Measurements from ENCODE around the gene RRP8. TPM values are rescaled to one million over a fixed set of nuclear protein-coding genes. Genes with fewer than 3 reads are reported as not detected.

Gene RRP8
- total and polyA plus RNA-seq, 3 experiments from 2014 or later = 21.1 to 44.7 (median 42.0) TPM

DNA sequence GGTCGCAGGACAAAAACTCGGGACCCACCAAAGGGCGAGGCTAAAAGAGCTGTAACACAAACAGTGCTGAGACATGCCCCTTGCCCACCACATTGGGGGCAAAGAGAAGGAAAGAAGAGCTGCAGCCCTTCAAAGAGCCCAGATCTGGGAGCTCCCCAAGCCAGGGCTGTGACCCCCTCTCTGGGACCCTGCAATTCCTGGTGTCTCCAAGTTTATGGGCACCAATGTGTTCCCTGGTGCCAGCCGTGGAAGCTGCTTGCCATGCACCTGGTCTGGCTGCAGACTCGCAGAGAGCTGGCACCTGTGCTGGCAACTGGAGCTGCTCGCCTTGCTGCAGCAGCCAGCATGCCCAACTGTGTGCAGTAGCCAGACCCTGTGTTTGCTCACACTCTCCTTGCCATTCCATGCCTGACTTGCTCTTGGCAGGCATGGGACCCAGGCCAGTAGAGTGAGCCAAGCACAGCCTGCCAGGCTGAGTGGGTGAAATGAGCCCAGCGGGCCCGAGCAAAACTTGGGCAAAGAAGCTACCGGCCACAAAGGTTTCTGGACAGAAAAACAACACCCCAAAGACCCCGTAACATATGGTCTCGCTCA, 16.0 kb downstream of the RRP8 start:
- Histone ChIP-seq H3K27ac (ENCODE audit: low read depth, low read length) (no peak overlapping the region), H3K4me1 (ENCODE audit: insufficient read depth, low read length) (no peaks in the 10 kb centered on the region), H3K27me3 (ENCODE audit: insufficient read depth, low read length, poor library complexity, severe bottlenecking) (no peaks in the 10 kb centered on the region), H3K4me3 (ENCODE audit: low read length) (no peak overlapping the region), H3K9me3 (ENCODE audit: low read length) (peaks cover 6% of the 10 kb centered on the region), H3K36me3 (ENCODE audit: insufficient read depth, low read length) (no peaks in the 10 kb centered on the region)
- H3K27ac Mint-ChIP-seq = peak overlapping the region in 1 of 8 donors; percentile 78
- H3K9me3 Mint-ChIP-seq = peaks cover 19 to 26% (median 25%) of the 10 kb centered on the region in 5 donors
- H3K27me3 Mint-ChIP-seq = no peaks in the 10 kb centered on the region
- ChIA-PET POLR2A (no interaction called here), CTCF (interaction anchor here (1.2 kb wide), 3 partner anchors 9 to 96 kb away, joined by 3 to 4 read pairs (median 3); partner anchors contain the start of gene MRPL17)
- H3K36me3 Mint-ChIP-seq = peaks cover 16 to 53% (median 30%) of the 10 kb centered on the region in 3 donors
- peaks cover 0 to 3% (median 2%) of the 10 kb centered on the region in 3 donors for H3K4me1 Mint-ChIP-seq
- H3K4me3 Mint-ChIP-seq = no peak overlapping the region
- DNase-seq = no peak

DNA sequence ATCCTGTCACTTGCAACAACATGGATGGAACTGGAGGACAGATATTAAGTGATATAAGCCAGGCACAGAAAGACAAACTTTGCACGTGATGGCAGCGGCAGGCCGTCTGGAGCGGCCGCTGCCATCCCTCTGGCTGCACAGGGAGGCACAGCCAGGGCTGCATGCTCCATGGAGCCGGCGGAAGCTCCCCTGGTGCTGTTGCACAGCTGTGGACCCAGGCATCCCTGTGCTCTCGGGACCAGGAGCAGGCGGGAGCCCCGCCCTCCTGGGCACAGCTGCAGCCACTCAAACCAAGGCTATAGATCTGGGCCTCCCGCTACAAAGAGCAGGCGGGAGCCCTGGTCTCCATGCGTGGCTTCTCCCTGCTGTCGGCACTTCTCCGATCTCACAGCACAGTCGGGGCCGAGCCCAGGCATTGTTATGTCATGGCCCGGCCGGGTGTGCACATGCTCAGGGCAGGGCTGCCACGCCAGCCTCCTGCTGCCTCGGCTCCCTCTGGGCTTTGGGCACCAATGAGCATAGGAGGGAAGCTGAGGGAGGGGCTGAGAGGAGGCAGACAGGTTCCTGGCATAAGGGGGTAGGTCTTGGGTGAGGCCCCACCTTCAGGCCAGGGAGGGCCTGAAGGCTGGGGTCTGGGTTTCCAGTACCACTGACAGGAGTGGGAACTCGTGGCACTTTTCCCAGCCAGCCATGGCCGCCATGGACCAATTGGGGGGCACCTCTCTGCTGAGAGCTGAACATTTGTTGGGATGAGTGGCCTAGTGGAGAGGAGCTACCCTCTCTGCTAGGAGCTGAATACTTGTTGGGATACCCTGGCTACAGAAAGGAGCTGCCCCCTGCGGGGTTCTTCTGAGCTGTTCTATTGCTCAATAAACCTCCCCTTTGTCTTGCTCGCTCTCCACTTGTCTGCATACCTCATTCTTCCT, 16.7 kb downstream of the RRP8 start:
- Mint-ChIP-seq H3K4me1 (peaks cover 0 to 2% (median under 1%) of the 10 kb centered on the region in 3 donors), H3K4me3 (no peak overlapping the region), H3K27me3 (no peaks in the 10 kb centered on the region), H3K36me3 (peaks cover 16 to 48% (median 36%) of the 10 kb centered on the region in 3 donors), H3K27ac (no peak overlapping the region), H3K9me3 (peaks cover 19 to 30% (median 27%) of the 10 kb centered on the region in 5 donors)
- Histone ChIP-seq H3K9me3 (ENCODE audit: low read length) (peaks cover 6% of the 10 kb centered on the region), H3K27me3 (ENCODE audit: insufficient read depth, low read length, poor library complexity, severe bottlenecking) (no peaks in the 10 kb centered on the region), H3K27ac (ENCODE audit: low read depth, low read length) (no peak overlapping the region), H3K4me3 (ENCODE audit: low read length) (no peak overlapping the region), H3K36me3 (ENCODE audit: insufficient read depth, low read length) (no peaks in the 10 kb centered on the region), H3K4me1 (ENCODE audit: insufficient read depth, low read length) (no peaks in the 10 kb centered on the region)
- ChIA-PET CTCF (interaction anchor here (1.2 kb wide), 3 partner anchors 8 to 96 kb away, joined by 3 to 4 read pairs (median 3); partner anchors contain the start of gene MRPL17), POLR2A (no interaction called here)
- no peak for DNase-seq

DNA sequence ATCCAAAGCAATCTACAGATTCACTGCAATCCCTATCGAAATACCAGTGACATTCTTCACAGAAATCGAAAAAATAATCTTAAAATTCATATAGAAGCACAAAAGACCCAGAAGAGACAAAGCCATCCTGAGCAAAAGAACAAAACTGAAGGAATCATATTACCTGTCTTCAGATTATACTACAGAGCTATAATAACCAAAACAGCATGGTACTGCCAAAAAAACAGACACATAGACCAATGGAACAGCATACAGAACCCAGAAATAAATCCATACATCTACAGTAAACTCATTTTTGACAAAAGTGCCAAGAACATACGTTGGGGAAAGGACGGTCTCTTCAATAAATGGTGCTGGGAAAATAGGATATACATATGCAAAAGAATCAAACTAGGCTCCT, 18.9 kb downstream of the RRP8 start:
- Mint-ChIP-seq H3K9me3 (peaks cover 23 to 34% (median 27%) of the 10 kb centered on the region in 5 donors), H3K36me3 (peaks cover 14 to 45% (median 44%) of the 10 kb centered on the region in 3 donors), H3K4me3 (no peak overlapping the region), H3K27ac (peak overlapping the region in 1 of 8 donors; percentile 50), H3K27me3 (no peaks in the 10 kb centered on the region), H3K4me1 (peaks cover 0 to 2% (median 0%) of the 10 kb centered on the region in 3 donors)
- no peaks in the 10 kb centered on the region for H3K4me1 ChIP-seq (ENCODE audit: insufficient read depth, low read length)
- DNase-seq = no peak
- no peaks in the 10 kb centered on the region for H3K36me3 ChIP-seq (ENCODE audit: insufficient read depth, low read length)
- no peak overlapping the region for H3K27ac ChIP-seq (ENCODE audit: low read depth, low read length)
- POLR2A ChIA-PET = no interaction called here
- CTCF ChIA-PET = no interaction called here
- no peak overlapping the region for H3K4me3 ChIP-seq (ENCODE audit: low read length)
- peaks cover 6% of the 10 kb centered on the region for H3K9me3 ChIP-seq (ENCODE audit: low read length)
- no peaks in the 10 kb centered on the region for H3K27me3 ChIP-seq (ENCODE audit: insufficient read depth, low read length, poor library complexity, severe bottlenecking)

DNA sequence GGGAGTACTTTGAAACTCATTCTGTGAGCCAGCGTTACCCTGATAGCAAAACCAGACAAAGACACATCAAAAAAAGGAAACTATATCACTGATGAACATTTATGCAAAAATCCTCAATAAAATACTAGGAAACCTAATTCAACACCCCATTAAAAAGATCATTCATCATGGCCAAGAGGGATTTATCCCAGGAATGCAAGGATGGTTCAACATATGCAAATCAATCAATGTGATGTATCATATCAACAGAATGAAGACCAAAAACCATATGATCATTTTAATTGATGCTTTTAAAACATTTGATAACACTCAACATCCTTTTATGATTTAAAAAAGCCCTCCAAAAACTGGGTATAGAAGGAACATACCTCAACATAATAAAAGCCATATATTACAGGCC, 19.8 kb downstream of the RRP8 start:
- Histone ChIP-seq H3K36me3 (ENCODE audit: insufficient read depth, low read length) (no peaks in the 10 kb centered on the region), H3K4me3 (ENCODE audit: low read length) (no peak overlapping the region), H3K27ac (ENCODE audit: low read depth, low read length) (no peak overlapping the region), H3K27me3 (ENCODE audit: insufficient read depth, low read length, poor library complexity, severe bottlenecking) (no peaks in the 10 kb centered on the region), H3K9me3 (ENCODE audit: low read length) (peaks cover 6% of the 10 kb centered on the region), H3K4me1 (ENCODE audit: insufficient read depth, low read length) (no peaks in the 10 kb centered on the region)
- ChIA-PET POLR2A (no interaction called here), CTCF (no interaction called here)
- Mint-ChIP-seq H3K4me3 (no peak overlapping the region), H3K4me1 (peaks cover 0 to 2% (median 0%) of the 10 kb centered on the region in 3 donors), H3K36me3 (peaks cover 14 to 45% (median 44%) of the 10 kb centered on the region in 3 donors), H3K9me3 (peaks cover 23 to 34% (median 27%) of the 10 kb centered on the region in 5 donors), H3K27me3 (no peaks in the 10 kb centered on the region), H3K27ac (no peak overlapping the region)
- DNase-seq = no peak

DNA sequence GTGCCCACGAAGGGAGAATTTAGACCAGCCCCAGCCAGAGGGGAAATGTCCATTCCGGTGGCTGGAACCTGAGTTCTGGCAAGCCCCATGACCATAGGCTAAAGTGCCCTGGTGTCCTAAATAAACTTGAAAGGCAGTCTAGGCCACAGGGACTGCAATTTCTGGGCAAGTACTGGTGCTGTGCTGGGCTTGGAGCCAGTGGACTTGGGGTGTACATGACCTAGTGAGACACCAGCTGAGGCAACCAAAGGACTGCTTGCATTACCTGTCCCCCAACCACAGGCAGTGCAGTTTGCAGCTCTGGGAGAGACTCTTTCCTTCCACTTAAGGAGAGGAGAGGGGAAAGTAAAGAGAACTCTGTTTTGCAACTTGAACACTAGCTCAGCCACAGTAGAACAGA, 23.7 kb downstream of the RRP8 start:
- Histone ChIP-seq H3K4me1 (ENCODE audit: insufficient read depth, low read length) (no peaks in the 10 kb centered on the region), H3K36me3 (ENCODE audit: insufficient read depth, low read length) (no peaks in the 10 kb centered on the region), H3K27ac (ENCODE audit: low read depth, low read length) (no peak overlapping the region), H3K9me3 (ENCODE audit: low read length) (peaks cover 6% of the 10 kb centered on the region), H3K27me3 (ENCODE audit: insufficient read depth, low read length, poor library complexity, severe bottlenecking) (no peaks in the 10 kb centered on the region), H3K4me3 (ENCODE audit: low read length) (no peak overlapping the region)
- Mint-ChIP-seq H3K9me3 (peaks cover 19 to 30% (median 24%) of the 10 kb centered on the region in 5 donors), H3K4me3 (no peak overlapping the region), H3K27me3 (no peaks in the 10 kb centered on the region), H3K27ac (no peak overlapping the region), H3K36me3 (peaks cover 10 to 36% (median 32%) of the 10 kb centered on the region in 3 donors), H3K4me1 (no peaks in the 10 kb centered on the region)
- no peak for DNase-seq
- CTCF ChIA-PET = interaction anchor here (0.9 kb wide), 1 partner anchor 10 kb away, joined by 5 read pairs; no protein-coding TSS in a partner anchor
- POLR2A ChIA-PET = no interaction called here

DNA sequence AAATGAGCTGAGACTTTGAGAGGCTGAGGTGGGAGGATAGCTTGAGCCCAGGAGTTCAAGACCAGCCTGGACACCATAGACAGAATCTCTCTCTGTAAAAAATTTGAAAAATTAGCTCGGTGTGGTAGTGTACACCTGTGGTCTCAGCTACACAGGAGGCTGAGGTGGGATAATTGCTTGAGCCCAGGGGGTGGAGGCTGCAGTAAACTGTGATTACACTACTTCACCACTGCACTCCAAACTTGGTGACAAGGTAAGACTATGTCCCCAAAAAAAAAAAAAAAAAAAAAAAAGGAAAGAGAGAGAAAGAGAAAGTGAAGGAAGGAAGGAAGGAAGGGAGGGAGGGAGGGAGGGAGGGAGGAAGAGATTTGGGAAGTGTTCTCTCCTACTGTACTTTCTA, 25.3 kb downstream of the RRP8 start:
- ChIA-PET POLR2A (no interaction called here), CTCF (interaction anchor here (1.4 to 1.5 kb wide), 2 partner anchors 9 to 26 kb away, joined by 3 read pairs; partner anchors contain the start of gene ILK)
- Mint-ChIP-seq H3K9me3 (peaks cover 7 to 15% (median 9%) of the 10 kb centered on the region in 5 donors), H3K4me1 (no peaks in the 10 kb centered on the region), H3K27me3 (no peaks in the 10 kb centered on the region), H3K36me3 (peaks cover 3 to 20% (median 18%) of the 10 kb centered on the region in 3 donors), H3K4me3 (no peak overlapping the region), H3K27ac (peak overlapping the region in 1 of 8 donors; percentile 48)
- Histone ChIP-seq H3K9me3 (ENCODE audit: low read length) (no peaks in the 10 kb centered on the region), H3K4me1 (ENCODE audit: insufficient read depth, low read length) (no peaks in the 10 kb centered on the region), H3K27ac (ENCODE audit: low read depth, low read length) (no peak overlapping the region), H3K27me3 (ENCODE audit: insufficient read depth, low read length, poor library complexity, severe bottlenecking) (no peaks in the 10 kb centered on the region), H3K36me3 (ENCODE audit: insufficient read depth, low read length) (no peaks in the 10 kb centered on the region), H3K4me3 (ENCODE audit: low read length) (no peak overlapping the region)
- DNase-seq = no peak

DNA sequence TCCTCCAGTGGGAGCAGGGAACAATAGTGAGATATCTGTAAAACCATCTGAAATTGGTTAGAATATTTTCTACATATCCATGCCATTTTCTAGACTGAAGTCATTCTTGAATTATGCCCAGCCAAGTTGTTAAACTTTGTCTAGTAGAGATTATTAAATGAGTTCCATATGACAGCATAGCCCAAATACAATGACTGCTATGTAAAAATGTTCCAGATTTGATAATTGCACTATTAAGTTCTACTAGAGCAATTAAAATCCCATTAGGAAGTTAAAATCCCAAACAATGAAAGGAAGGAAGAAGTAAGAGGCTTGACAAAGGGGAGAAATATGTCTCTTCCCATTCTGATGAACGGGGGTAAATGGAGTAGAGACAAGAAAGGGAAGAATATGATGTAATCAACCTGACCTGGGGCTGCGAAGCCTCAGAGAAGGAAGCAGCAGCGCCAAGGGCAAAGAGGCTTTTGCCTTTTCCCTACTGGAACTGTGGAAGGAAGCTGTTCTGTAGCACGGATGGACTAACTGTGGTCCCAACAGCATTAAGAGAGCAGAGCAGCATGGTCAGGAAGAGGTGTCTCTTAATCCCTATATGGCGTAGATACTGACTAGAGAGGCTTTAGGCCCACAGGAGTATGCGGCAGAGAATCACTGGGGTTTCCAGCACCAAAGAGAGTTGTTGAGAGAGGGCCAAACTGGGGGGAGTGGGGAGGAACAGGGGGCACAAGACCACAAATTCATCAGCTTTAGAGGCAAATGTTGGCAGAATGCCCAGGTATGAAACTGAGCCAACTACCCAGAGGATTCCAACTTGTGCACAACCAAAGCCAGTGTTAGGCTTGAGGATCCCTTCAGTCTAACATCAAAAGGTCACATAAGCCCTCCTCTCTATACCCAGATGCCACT, 26.7 kb downstream of the RRP8 start:
- H3K4me1 Mint-ChIP-seq = peaks cover 0 to 4% (median 0%) of the 10 kb centered on the region in 3 donors
- peaks cover 0 to 4% (median 2%) of the 10 kb centered on the region in 5 donors for H3K9me3 Mint-ChIP-seq
- no peak overlapping the region for H3K4me3 ChIP-seq (ENCODE audit: low read length)
- H3K27me3 ChIP-seq (ENCODE audit: insufficient read depth, low read length, poor library complexity, severe bottlenecking) = no peaks in the 10 kb centered on the region
- no peaks in the 10 kb centered on the region for H3K9me3 ChIP-seq (ENCODE audit: low read length)
- peak overlapping the region in 3 of 8 donors; percentile 2 to 74 (median 3) for H3K27ac Mint-ChIP-seq
- H3K36me3 Mint-ChIP-seq = peaks cover 2 to 16% (median 8%) of the 10 kb centered on the region in 3 donors
- no peaks in the 10 kb centered on the region for H3K36me3 ChIP-seq (ENCODE audit: insufficient read depth, low read length)
- no peaks in the 10 kb centered on the region for H3K27me3 Mint-ChIP-seq
- CTCF ChIA-PET = no interaction called here
- H3K4me1 ChIP-seq (ENCODE audit: insufficient read depth, low read length) = no peaks in the 10 kb centered on the region
- no peak for DNase-seq
- no peak overlapping the region for H3K4me3 Mint-ChIP-seq
- H3K27ac ChIP-seq (ENCODE audit: low read depth, low read length) = no peak overlapping the region
- POLR2A ChIA-PET = no interaction called here

Measured in CD8-positive, alpha-beta memory T cell (primary cell).